ENCODE measurements around the gene BRPF3.
A peak's percentile ranks its signal among the peaks of the same experiment; 100 is the strongest.
"Not testable (repeated sequence)": the region's sequence is repeated elsewhere in the genome, so short reads cannot be mapped to it uniquely, and the experiment has no call there.

The BRPF3 gene

DNA sequence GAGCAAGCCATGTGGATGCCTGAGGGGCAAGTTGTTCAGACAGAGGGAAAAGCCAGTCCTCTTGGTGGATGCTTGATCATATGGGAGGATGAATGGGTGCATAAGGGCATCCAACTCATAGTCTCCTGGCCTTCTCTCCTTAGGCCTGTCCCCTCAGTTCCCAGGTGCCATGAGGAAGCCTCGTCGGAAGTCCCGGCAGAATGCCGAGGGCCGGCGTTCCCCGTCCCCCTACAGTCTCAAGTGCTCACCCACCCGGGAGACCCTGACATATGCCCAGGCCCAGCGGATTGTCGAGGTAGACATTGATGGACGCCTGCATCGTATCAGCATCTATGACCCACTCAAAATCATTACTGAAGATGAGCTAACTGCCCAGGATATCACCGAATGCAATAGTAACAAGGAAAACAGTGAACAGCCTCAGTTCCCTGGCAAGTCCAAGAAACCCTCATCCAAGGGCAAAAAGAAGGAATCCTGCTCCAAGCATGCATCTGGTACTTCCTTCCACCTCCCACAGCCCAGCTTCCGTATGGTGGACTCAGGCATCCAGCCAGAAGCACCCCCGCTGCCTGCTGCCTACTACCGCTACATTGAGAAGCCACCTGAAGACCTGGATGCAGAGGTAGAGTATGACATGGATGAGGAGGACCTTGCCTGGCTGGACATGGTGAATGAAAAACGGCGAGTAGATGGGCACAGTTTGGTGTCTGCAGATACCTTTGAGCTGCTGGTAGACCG is 3.8 kb downstream of the BRPF3 start:
- DNase-seq (ENCODE audit: low read depth in 2 of 2, low spot score in 1 of 2), result no peak

DNA sequence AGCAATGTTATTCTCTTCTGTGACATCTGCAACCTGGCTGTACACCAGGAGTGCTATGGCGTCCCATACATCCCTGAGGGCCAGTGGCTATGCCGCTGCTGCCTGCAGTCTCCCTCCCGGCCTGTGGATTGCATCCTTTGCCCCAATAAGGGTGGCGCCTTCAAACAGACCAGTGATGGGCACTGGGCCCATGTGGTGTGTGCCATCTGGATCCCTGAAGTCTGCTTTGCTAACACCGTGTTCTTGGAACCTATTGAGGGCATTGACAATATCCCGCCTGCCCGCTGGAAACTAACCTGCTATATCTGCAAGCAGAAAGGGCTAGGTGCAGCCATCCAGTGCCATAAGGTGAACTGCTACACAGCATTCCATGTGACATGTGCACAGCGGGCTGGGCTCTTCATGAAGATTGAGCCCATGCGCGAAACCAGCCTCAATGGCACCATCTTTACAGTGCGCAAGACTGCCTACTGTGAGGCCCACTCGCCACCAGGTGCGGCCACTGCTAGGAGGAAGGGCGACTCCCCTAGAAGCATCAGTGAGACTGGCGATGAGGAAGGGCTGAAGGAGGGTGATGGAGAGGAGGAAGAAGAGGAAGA is 4.6 kb downstream of the BRPF3 start:
- no peak for DNase-seq (ENCODE audit: low read depth in 2 of 2, low spot score in 1 of 2)

DNA sequence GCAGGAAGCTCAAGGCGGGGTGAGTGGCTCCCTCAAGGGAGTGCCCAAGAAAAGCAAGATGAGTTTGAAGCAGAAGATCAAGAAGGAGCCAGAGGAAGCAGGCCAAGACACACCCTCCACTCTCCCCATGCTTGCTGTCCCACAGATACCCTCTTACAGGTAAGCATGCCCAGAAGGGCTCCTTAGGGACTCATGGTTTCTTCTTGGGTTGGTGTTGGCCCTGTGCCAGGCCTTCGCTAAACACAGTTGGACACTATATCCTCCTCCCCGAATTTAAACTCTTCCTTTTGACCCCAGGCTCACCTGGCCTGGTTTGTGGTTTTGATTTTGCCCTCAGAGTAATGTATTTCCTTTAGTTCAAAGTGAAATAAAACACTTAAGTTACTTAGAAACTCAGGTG is 5.1 kb downstream of the BRPF3 start:
- no peak for DNase-seq (ENCODE audit: low read depth in 2 of 2, low spot score in 1 of 2)

DNA sequence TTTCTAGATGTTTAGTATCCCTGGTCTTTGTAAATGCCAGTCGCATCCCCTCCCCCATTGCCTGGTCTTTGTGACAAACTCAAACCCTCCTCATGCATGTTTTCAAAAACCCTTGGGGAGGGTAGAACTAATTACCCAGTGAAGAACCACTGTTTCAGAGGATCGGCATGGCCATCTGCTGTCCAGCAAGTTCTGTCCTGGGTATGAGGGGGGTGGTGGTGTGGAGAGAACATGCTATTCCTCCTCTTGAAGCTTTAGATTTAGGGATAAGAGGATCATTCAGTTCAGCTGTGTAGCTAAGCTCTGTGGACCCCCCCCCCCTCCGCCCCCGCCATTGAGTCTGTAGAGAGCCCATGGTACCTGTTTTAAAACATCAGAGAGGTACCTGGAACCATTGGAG is 5.6 kb downstream of the BRPF3 start:
- DNase-seq (ENCODE audit: low read depth in 2 of 2, low spot score in 1 of 2), result no peak

DNA sequence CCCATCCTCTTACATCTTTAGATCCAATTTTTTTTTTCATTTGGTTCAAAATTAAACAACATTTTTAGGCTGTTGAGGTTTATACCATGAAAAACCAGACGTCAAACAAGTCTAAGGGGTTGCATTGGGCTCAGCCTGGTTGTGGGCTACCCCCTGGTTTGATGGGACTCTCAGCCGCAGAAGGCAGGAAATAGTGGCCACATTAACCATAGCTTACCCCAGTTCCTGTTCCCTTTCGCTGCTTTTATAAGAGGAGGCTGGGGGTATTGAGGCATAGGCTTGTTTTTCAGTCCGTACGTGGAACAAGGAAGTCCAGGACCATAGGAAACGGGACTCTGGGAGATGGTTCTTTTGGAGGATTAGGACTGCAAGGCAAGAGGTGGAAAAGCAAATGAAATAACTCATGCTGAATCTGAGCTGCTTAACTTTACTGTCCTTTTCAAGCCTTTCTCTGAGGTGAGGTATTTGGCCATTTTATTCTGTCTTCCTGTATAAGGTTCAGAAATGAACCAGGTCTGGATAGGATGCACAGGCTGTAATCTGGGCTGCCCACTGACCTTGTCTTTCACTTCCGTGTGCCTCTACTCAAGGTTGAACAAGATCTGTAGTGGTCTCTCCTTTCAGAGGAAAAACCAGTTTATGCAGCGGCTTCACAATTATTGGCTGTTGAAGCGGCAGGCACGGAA is 7.7 kb downstream of the BRPF3 start:
- peak; percentile 8 to 27 for DNase-seq (ENCODE audit: low read depth in 2 of 2, low spot score in 1 of 2)

DNA sequence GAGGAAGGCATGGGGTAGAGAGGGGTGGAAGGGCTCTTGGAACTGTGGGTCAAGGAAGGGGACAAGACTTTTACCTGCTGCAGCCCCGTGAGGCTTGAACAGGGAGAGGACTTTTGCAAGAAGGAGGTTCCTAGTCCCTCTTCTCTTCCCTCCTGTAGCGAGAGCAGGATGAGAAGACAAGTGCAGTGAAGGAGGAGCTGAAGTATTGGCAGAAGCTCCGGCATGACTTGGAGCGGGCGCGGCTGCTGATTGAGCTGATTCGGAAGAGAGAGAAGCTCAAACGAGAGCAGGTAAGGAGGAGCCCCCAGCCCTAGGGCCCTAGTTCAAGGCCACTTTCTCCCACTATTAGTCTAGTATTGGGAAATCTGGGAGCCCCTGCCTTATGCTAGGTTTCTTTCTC is 10.6 kb downstream of the BRPF3 start:
- no peak for DNase-seq (ENCODE audit: low read depth in 2 of 2, low spot score in 1 of 2)

DNA sequence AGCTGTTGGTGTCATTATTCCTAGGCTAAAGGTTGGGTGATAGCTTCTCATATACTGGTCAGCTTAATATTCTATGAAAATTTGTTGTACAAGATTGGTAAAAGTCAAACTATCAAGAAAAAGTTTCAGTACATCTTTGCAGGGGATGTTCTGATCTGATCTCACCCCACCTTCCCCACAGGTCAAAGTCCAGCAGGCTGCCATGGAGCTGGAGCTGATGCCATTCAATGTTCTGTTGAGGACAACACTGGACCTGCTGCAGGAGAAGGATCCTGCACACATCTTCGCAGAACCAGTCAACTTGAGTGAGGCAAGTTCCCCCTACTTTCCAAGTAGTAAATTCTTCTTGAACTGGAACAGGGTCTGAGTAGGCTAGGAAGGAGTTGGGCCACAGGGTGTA is 13.1 kb downstream of the BRPF3 start:
- DNase-seq (ENCODE audit: low read depth in 2 of 2, low spot score in 1 of 2), result no peak

DNA sequence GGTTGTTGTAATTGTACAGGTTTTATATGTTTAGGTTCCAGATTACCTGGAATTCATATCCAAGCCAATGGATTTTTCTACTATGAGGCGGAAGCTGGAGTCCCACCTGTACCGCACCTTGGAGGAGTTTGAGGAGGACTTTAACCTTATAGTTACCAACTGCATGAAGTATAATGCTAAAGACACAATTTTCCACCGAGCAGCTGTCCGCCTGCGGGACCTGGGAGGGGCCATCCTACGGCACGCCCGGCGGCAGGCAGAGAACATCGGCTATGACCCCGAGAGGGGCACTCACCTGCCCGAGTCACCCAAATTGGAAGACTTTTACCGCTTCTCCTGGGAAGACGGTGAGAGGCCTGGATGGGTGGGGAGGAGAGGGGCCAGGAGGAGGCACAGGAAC is 13.6 kb downstream of the BRPF3 start:
- no peak for DNase-seq (ENCODE audit: low read depth in 2 of 2, low spot score in 1 of 2)

DNA sequence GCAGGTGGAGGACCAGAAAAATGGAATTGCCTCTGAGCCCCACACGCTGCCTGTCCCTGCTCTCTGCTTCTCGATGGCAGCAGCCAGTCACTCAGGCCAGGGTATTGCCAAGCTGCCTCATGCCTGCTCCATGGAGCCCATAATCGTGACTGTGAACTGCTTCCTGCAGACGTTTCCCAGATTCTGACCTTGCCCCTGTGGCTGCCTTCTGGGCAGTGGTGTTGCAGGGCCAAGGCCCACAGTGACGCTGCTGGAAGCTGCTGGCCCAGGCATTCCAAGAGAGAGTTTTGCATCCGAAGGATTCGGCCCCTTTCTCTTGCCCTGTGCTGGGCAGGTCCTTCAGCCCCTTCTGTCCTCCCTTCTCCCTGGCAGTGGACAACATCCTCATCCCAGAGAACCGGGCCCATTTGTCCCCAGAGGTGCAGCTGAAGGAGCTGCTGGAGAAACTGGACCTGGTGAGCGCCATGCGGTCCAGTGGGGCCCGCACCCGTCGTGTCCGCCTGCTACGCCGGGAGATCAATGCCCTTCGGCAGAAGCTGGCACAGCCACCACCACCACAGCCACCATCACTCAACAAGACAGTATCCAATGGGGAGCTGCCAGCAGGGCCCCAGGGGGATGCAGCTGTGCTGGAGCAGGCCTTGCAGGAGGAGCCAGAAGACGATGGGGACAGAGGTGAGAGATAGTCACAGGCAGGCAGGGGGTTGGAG is 14.5 kb downstream of the BRPF3 start:
- DNase-seq (ENCODE audit: low read depth in 2 of 2, low spot score in 1 of 2), result no peak

DNA sequence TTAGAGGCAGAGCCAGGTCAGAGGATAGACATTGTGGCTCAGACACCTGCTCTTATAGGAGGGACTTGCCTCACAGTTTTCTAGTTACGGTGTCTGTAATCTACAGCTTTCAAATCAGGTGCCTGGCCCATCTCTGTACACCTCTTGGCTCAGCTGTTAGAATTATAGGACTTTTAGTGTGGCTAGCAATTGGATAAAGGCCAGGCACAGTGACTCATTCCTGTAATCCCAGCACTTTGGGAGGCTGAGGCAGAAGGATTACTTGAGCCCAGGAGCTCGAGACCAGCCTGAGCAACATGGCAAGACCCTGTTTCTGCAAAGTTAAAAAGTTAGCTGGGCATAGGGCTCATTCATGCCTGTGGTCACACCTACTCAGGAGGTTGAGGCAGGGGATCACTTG is 20.0 kb downstream of the BRPF3 start:
- DNase-seq (ENCODE audit: low read depth in 2 of 2, low spot score in 1 of 2), result no peak

DNA sequence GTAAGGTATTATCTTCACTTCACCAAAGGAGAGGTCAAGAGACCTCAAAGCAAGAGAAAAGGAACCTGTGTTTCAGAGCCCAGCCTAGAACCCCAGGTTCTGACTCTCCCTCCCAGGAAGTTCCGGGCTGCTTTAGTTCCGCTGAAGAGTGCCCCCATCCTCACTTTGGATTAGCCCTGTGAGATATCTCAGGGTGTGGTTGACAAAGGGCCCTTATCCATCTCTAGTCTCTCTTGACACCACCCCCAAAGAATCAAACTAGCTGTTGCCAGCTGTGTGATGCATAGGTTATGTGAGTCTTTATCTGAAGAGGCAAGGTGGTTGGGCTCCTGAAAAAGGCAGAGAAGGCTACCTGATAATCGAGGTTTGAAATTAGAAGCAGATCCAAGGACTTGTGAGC is 20.6 kb downstream of the BRPF3 start:
- no peak for DNase-seq (ENCODE audit: low read depth in 2 of 2, low spot score in 1 of 2)

DNA sequence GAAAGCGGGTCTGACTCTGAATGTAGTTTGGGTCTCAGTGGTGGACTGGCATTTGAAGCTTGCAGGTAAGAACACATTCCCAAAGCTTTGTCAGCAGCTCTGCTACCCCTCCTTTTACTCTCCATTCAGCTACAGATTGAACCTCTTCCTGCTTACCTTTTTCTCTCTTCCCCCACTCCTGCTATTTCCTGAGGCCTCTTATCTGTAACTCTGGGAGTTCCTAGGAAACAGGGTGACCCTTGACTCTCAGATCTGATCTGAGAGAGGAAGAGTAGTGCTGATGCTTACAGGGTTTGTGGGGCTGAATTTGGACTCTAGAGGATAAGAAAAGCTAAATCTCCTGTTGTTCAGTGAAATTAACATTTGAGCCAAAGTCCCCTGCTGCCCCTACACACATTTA is 21.4 kb downstream of the BRPF3 start:
- DNase-seq (ENCODE audit: low read depth in 2 of 2, low spot score in 1 of 2), result no peak

DNA sequence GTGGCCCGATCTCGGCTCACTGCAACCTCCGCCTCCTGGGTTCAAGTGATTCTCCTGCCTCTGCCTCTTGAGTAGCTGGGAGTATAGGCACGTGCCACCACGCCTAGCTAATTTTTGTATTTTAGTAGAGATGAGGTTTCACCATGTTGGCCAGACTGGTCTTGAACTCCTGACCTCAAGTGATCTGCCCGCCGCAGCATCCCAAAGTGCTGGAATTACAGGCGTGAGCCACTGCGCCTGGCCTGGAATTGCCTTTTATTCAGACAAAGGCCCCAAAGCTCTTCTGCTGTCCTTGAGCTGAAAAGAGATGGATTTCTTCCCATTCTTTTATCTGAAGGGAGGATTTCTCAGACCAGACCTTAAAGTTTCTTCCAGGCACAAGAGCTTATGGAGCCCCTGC is 22.0 kb downstream of the BRPF3 start:
- DNase-seq (ENCODE audit: low read depth in 2 of 2, low spot score in 1 of 2), result not testable (repeated sequence)

DNA sequence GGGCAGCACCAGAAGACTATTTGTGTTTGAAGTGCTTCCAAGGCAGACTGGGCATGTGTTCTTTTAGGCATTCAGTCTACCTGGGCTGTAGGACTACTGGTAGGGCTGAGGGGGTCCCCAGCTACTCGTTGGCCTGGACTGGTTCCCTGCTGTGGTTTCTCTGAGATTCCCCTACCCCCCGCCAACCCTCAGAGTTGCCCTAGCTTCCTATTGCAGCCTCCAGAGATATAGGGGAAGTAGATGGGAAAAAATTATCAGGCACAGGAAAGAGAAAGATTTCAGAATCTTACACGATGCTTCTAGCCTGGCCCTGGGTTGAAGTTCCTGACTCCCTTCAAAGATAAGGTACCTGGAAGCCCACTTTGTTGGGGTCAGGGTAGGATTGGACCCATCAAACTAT is 22.5 kb downstream of the BRPF3 start:
- no peak for DNase-seq (ENCODE audit: low read depth in 2 of 2, low spot score in 1 of 2)

DNA sequence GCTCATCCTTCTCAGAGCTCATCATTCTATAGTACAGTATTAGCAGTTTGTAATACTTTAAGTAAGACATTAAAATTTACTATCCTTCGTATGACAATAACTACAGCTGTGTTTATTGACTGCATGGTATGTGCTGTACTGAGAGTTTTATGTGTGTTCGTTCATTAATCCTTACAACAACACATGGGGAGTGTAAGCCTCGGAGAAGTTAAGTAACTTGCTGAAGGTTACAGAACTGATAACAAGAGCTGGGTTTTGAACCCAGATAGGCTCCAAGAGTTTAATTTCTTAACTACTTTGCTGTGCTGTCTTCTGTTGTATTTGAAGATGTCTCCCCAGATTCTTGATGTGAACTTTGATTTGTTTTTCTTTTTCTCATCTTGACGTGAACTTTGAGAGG is 23.7 kb downstream of the BRPF3 start:
- no peak for DNase-seq (ENCODE audit: low read depth in 2 of 2, low spot score in 1 of 2)

DNA sequence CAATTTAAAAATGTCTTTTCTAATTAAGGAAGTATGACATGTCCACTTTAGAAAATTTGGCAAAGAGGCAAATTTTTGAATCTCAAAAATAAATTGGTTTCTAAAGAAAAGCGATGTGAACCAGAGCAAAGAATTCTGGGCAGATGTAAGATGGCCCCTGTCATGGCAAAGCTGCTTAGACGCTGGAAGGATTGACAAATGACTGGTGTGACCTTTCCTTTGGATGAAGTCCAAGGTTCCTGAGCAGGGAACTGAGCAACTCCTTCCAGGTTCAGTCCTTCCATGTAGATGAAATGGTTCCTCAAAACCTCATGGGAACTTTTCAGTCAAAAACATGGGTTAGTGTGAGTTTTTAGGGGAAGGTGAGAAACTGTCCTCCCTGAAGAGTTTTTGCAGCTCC is 25.1 kb downstream of the BRPF3 start:
- DNase-seq (ENCODE audit: low read depth in 2 of 2, low spot score in 1 of 2), result no peak

DNA sequence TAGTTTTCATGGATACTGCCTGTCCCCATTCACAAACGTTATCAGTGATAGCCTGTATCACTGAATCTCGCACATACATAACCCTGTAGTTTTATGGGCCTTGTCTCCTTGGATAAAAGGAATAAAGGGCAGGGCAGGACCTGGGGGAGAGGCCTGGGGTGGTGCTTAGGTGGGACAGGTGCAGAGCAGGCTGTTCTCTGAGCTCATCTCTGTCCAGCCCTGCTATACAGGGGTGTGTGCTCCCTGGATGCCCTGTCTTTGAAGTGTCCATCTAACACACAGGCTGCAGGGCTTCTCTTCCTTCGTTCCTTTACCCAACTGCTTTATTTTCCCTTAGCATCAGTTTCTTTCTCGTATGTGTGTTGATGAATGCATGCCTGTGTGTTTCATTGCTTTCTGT is 26.4 kb downstream of the BRPF3 start:
- no peak for DNase-seq (ENCODE audit: low read depth in 2 of 2, low spot score in 1 of 2)

DNA sequence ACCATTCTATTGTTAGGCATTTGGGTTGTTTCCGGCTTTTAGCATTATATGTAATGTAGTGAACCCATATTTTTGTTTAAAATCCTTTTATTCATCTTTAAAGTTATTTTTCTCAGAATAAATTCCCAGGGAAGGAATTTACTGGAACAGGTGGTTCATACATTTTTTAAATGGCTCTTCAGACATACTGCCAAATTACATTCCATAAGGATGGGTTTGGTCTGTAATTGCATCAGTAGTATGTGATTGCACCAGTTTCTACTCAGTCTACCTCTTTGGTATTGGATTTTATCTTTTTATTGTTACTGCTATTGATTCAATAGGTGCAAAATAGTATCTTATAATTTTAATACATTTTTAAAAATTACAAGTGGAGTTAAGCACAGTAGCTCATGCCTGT is 27.2 kb downstream of the BRPF3 start:
- DNase-seq (ENCODE audit: low read depth in 2 of 2, low spot score in 1 of 2), result no peak

DNA sequence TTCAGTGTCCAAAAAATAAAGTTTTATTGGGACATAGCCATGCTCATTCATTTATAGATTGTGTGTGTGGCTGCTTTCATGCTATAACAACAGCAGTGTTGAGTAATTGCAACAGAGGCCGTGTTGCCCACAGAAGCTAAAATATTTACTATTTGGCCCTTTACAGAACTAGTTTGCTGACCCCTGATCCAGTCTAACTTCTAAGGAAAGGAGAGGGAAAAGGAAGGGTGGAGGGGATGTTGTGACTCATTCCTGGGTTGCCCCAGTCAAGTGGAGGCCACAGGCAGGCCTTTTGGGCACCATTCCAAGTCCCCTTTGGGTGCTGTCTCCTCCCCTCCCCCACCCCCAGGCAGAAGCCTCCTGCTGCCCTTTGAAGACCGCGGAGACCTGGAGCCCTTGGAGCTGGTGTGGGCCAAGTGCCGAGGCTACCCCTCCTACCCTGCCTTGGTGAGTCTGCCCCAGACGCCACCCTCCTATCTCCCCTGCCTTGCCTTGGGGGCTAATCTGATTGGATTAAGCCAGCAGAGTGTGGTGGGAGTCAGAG is 28.4 kb downstream of the BRPF3 start:
- DNase-seq (ENCODE audit: low read depth in 2 of 2, low spot score in 1 of 2), result no peak

DNA sequence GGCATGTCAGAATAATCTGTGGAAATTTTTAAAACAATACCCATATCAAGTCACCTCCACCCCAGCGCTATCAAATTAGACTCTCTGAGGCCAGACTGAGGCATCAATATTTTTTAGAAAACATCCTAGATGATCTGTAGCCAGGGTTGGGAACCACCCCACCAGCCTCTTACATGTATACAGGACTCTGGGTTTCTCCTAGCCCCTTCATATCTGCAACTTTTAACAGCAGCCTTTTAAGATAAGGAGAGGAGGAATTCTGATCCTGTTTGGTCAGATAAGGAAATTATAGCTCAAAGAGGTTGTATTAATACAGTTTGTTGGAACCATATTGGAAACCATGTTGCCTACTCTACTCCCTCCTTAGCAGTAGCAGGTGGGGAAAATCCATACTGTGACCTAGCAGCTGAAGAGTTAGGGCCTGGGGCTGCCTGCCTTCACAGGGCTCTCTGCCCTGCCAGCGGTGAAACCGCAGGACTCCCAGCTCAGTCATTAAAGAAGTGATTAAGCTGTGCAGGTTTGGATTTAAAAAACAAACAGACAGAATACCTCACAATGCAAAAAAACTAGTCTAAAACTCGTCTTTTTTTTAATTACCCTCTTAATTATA is 30.0 kb downstream of the BRPF3 start:
- no peak for DNase-seq (ENCODE audit: low read depth in 2 of 2, low spot score in 1 of 2)
